GM12874 (cell line): ENCODE data around the gene CLCC1.

Source experiments
- TF ChIP-seq, protein P1 (sequence below): IDR thresholded peaks from 2 replicates; pipeline ENCODE4 v1.5.1; 2011; ENCODE audit warnings: low read depth, mild to moderate bottlenecking, control low read depth, low read length, moderate library complexity; ENCODE audit not compliant: insufficient read depth

The CLCC1 gene, protein sequence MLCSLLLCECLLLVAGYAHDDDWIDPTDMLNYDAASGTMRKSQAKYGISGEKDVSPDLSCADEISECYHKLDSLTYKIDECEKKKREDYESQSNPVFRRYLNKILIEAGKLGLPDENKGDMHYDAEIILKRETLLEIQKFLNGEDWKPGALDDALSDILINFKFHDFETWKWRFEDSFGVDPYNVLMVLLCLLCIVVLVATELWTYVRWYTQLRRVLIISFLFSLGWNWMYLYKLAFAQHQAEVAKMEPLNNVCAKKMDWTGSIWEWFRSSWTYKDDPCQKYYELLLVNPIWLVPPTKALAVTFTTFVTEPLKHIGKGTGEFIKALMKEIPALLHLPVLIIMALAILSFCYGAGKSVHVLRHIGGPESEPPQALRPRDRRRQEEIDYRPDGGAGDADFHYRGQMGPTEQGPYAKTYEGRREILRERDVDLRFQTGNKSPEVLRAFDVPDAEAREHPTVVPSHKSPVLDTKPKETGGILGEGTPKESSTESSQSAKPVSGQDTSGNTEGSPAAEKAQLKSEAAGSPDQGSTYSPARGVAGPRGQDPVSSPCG

DNA sequence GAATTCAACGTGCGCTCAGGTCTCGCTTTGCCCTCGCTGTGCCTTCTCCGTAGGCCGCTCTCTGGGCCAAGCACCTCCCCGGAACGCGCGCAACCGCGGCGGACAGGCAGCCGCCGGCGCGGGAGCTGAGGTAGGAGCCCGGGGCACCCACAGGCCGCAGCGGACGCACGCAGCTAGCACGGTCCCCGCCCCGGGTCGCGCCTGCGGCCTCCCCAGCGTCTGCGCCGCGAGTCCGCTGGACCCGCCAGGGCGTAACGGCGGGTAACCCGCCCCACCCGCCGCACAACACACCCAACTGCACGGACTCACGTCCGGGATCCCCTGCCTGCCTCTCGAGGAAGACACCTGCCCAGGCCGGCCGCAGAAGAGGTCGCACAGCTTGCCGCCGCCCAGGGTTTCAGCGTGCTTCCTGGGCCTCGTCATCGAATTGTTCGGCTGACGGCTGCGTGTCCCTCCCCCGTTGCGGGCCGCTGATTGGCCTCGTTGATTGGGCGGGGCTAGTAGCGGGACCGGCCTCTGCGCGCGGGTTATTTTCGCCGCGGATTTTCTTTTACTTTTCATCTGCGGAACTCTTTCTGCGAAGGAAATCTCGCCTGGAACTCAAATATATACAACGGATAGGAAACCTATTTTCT, at the start of gene CLCC1:
Gene CLCC1, minus strand, starts transcription at position 433 of the 635 bp plus-strand sequence. CDS start 13,047 bp downstream, outside the sequence.
- TF ChIP-seq, protein P1, sequence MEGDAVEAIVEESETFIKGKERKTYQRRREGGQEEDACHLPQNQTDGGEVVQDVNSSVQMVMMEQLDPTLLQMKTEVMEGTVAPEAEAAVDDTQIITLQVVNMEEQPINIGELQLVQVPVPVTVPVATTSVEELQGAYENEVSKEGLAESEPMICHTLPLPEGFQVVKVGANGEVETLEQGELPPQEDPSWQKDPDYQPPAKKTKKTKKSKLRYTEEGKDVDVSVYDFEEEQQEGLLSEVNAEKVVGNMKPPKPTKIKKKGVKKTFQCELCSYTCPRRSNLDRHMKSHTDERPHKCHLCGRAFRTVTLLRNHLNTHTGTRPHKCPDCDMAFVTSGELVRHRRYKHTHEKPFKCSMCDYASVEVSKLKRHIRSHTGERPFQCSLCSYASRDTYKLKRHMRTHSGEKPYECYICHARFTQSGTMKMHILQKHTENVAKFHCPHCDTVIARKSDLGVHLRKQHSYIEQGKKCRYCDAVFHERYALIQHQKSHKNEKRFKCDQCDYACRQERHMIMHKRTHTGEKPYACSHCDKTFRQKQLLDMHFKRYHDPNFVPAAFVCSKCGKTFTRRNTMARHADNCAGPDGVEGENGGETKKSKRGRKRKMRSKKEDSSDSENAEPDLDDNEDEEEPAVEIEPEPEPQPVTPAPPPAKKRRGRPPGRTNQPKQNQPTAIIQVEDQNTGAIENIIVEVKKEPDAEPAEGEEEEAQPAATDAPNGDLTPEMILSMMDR = no peak

DNA sequence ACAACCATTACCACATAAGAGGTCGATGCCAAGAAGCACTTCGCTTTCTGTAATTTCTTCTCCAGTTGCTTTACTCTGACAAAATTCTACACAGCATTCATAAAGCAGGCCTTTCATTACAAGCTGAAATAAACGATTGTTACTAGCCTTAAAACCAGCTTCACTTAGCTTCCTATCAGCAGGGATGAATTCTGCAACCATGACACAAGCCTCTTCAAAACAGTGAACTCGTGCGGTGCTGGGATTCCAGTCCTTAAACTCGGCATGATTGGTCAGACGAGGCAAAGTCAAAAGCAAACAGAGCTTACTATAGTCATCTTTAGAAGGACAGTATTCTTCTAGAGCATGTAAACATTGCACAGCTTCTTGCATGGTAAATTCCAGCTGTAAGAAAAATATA, 48.1 kb upstream of the CLCC1 start:
- TF ChIP-seq, protein P1 = no peak

DNA sequence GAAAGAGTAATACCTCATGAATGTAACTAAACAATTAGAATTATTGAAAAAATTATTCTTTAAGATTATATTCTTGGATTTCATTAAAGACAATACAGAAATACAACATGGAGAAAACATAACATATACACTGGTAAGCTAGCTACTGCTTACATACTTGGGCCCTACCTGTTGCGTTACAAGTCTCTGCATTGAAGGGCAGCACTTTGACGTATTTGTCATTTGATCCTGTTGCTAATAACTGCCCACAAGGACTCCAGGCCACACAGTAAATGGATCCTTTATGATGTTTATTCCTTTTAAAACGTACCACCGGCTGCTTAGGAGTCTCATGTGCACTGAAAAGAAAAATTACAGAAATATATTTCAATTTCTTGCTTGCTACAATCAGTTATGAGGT, 19.8 kb upstream of the CLCC1 start:
- TF ChIP-seq, protein P1 = no peak

DNA sequence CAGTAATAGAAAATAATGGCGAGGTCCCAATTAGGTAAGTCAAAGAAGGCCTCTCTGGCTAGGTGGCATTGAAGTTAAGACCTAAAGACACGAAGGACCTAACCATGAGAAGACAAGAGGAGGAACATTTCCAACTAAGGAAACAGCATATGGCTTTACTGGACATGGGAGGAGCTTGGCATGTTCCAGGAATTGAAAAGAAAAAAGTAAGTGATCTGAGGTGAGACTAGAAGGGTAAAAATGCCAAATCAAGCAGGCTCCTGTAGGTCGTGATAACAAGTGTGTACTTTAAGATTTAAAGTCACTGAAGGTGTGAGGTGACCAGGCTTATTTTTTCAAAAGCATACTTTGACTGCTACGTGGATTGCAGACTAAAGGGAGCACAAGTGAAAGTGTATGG, 13.4 kb upstream of the CLCC1 start:
- TF ChIP-seq, protein P1 = no peak

DNA sequence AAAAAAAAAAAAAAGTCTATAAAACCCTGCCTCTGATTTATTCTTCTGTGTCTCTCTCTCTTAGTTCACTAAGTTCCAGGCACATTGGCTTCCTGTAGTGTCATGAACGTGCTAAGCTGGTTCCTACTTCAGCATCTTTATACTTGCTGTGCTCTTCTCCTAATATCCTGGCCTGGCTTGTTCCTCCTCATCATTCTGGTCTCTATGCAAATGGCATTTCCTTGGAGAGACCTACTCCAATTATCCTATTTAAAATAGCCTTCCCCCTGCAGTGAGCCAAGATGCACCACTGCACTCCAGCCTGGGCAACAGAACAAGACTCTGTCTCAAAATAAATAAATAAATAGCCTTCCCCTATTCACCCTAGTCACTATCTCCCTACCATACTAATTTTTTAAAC, 9.7 kb upstream of the CLCC1 start:
- TF ChIP-seq, protein P1 = no peak

DNA sequence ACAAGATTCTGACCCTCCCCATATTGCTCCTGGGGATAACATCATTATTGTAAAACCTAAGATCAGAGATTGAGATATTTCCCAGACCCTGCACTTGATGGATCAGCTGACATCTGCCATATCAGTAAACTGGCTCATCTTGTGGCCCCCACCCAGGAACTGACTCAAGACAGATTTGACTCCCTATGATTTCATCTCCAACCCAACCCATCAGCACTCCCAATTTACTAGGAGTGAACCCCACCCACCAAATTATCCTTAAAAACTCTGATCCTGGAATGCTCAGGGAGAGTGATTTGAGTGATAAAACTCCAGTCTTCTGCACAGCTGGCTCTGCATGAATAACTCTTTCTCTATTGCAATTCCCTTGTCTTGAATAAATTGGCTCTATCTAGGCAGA, 6.1 kb upstream of the CLCC1 start:
- TF ChIP-seq, protein P1 = no peak

DNA sequence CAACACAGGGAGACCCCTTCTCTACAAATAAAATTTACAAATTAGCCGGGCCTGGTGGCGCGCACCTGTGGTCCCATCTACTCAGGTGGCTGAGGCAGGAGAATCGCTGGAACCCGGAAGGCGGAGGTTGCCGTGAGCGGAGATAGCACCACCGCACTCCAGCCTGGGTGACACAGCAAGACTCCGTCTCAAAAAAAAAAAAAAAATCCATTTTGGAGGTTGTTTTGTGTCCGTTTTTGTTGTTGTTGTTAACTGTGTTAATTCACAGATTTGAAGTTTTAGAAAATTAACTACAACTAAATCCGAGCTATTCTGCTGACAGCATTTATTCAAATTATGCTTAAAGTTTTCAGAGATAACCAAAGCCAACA, 618 bp downstream of the CLCC1 start:
- TF ChIP-seq, protein P1 = no peak
